HCT116 (cell line): Measurements from ENCODE around the gene AHSA1. TPM values are rescaled to one million over a fixed set of nuclear protein-coding genes. Genes with fewer than 3 reads are reported as not detected.

Source experiments
- ATAC-seq: fragments of 200-7000 bp; cut with Tn5 transposase; 2 replicates; pipeline ENCODE4 v1.9.1; 2020; ENCODE audit warnings: mild to moderate bottlenecking, moderate library complexity
- BruUV-seq: library from RNA; stranded (reverse); fragments of 400-500 nt; replicated peaks from 2 replicates; lab custom pipeline; 2021; lab: Mats Ljungman, UMichigan
- CTCF ChIA-PET: fragments of 300-600 bp; sonication (Branson Sonifier 250); formaldehyde crosslinking; loops from one replicate; lab custom pipeline; 2021; ENCODE audit warnings: antibody characterized with exemption; lab: Charles Lee
- POLR2A ChIA-PET: fragments of 300-600, 350-600 bp; sonication (Branson Sonifier 250); formaldehyde crosslinking; loops from one replicate; lab custom pipeline; 2021; ENCODE audit warnings: antibody characterized with exemption; lab: Charles Lee
- RAD21 ChIA-PET, 2 experiments: fragments of 300-600 bp; sonication (Branson Sonifier 250); formaldehyde crosslinking; loops; one replicate each; lab custom pipeline; 2023; ENCODE audit warnings: low total read pairs in 2 of 2; ENCODE audit not compliant: uncharacterized antibody in 2 of 2, unreplicated experiment in 2 of 2, low non-redundant PET in 1 of 2; lab: Charles Lee
- DNase-seq: peaks from one replicate; pipeline ENCODE4 v3.0.0-alpha.2; 2010; ENCODE audit warnings: low read depth, low spot score
- H2AFZ ChIP-seq: fragments of 200-600 bp; shearing (Covaris generic), sonication (generic); 2 replicates; pipeline ENCODE4 v1.6.1; 2017; ENCODE audit warnings: low read depth, mixed run types, mixed read lengths, antibody characterized with exemption, low read length; ENCODE audit not compliant: poor library complexity, severe bottlenecking
- H3K27ac ChIP-seq: 2 replicates; pipeline ENCODE4 v1.5.1; 2012; ENCODE audit warnings: low read depth, low read length
- H3K27me3 ChIP-seq: fragments of 200-600 bp; sonication (generic); 2 replicates; pipeline ENCODE4 v1.6.1; 2016; ENCODE audit warnings: mixed run types, low read length, mixed read lengths; ENCODE audit not compliant: insufficient read depth
- H3K36me3 ChIP-seq, 2 experiments: fragments of 200-500 bp in 1 of 2; fragments of 200-600 bp in 1 of 2; sonication (Bioruptor generic) in 1 of 2; sonication (generic) in 1 of 2; 2 replicates each; pipeline versions ENCODE4 v1.5.1 to v1.6.1; 2014 to 2016; ENCODE audit warnings: low read length in 2 of 2, inconsistent platforms in 1 of 2, mixed read lengths in 1 of 2, mixed run types in 1 of 2; ENCODE audit not compliant: insufficient read depth in 2 of 2, control insufficient read depth in 1 of 2
- H3K4me1 ChIP-seq, 2 experiments: fragments of 200-600 bp in 1 of 2; sonication (generic) in 1 of 2; 2 replicates each; pipeline versions ENCODE4 v1.5.1 to v1.6.1; 2012 to 2017; ENCODE audit warnings: low read length in 2 of 2, inconsistent platforms in 1 of 2, mild to moderate bottlenecking in 1 of 2, mixed read lengths in 1 of 2, mixed run types in 1 of 2, moderate library complexity in 1 of 2; ENCODE audit not compliant: insufficient read depth in 2 of 2, control insufficient read depth in 1 of 2
- H3K4me2 ChIP-seq: fragments of 200-600 bp; sonication (generic); 2 replicates; pipeline ENCODE4 v1.6.1; 2017; ENCODE audit warnings: mixed run types, low read length, mixed read lengths
- H3K4me3 ChIP-seq, 2 experiments: fragments of 200-600 bp in 1 of 2; sonication (generic) in 1 of 2; replicated peaks in 1 of 2; 2 replicates each; pipeline ENCODE4 v1.5.1; 2011 to 2016; ENCODE audit warnings: low read length in 2 of 2, control low read depth in 1 of 2, low read depth in 1 of 2, mild to moderate bottlenecking in 1 of 2, mixed read lengths in 1 of 2, mixed run types in 1 of 2
- H3K79me2 ChIP-seq: fragments of 200-600 bp; sonication (generic); 2 replicates; pipeline ENCODE4 v1.6.1; 2017; ENCODE audit warnings: mild to moderate bottlenecking, mixed run types, low read length, moderate library complexity, mixed read lengths; ENCODE audit not compliant: insufficient read depth
- H3K9ac ChIP-seq: fragments of 200-600 bp; sonication (generic); 2 replicates; pipeline ENCODE4 v1.6.1; 2016; ENCODE audit warnings: low read length, mixed read lengths
- H3K9me2 ChIP-seq: fragments of 200-600 bp; sonication (generic), shearing (Covaris generic); 2 replicates; pipeline ENCODE4 v1.6.1; 2017; ENCODE audit warnings: mixed run types, mild to moderate bottlenecking, moderate library complexity; ENCODE audit not compliant: insufficient read depth
- H3K9me3 ChIP-seq, 2 experiments: fragments of 200-500 bp in 1 of 2; fragments of 200-600 bp in 1 of 2; sonication (Bioruptor generic) in 1 of 2; sonication (generic) in 1 of 2; 2 replicates each; pipeline ENCODE4 v1.6.1; 2014 to 2017; ENCODE audit warnings: low read length in 2 of 2, mixed read lengths in 2 of 2, inconsistent platforms in 1 of 2, low read depth in 1 of 2, mild to moderate bottlenecking in 1 of 2, mixed run types in 1 of 2, moderate library complexity in 1 of 2; ENCODE audit not compliant: control insufficient read depth in 1 of 2, insufficient read depth in 1 of 2
- H4K20me1 ChIP-seq: fragments of 200-600 bp; sonication (generic), shearing (Covaris generic); 2 replicates; pipeline ENCODE4 v1.6.1; 2017; ENCODE audit warnings: mixed run types, mild to moderate bottlenecking, moderate library complexity; ENCODE audit not compliant: insufficient read depth
- ATF3 ChIP-seq: IDR thresholded peaks from 2 replicates; pipeline ENCODE4 v1.6.1; 2012
- CBX3 ChIP-seq: IDR thresholded peaks from 2 replicates; pipeline ENCODE4 v1.6.1; 2012; ENCODE audit warnings: low read depth
- CEBPB ChIP-seq: IDR thresholded peaks from 2 replicates; pipeline ENCODE4 v1.6.1; 2012; ENCODE audit warnings: low read depth
- CTCF ChIP-seq, 3 experiments: fragments of 200-600 bp in 1 of 3; sonication (generic) in 1 of 3; IDR thresholded peaks in 2 of 3; conservative IDR thresholded peaks in 1 of 3; 2 replicates each; pipeline ENCODE4 v1.5.1; 2012 to 2017; ENCODE audit warnings: low read depth in 2 of 3, low read length in 2 of 3, antibody characterized with exemption in 1 of 3, borderline replicate concordance in 1 of 3, control low read depth in 1 of 3, mild to moderate bottlenecking in 1 of 3, mixed read lengths in 1 of 3, mixed run types in 1 of 3, moderate library complexity in 1 of 3; ENCODE audit not compliant: insufficient read depth in 1 of 3
- EZH2 ChIP-seq: fragments of 200-600 bp; sonication (generic); IDR thresholded peaks from 2 replicates; pipeline ENCODE4 v1.6.1; 2017; ENCODE audit warnings: antibody characterized with exemption, mixed run types
- EZH2phosphoT487 ChIP-seq: fragments of 200-600 bp; IDR thresholded peaks from 2 replicates; pipeline ENCODE4 v1.6.1; 2018; ENCODE audit warnings: antibody characterized with exemption, borderline replicate concordance
- JUND ChIP-seq: IDR thresholded peaks from 2 replicates; pipeline ENCODE4 v1.6.1; 2012
- POLR2A ChIP-seq: IDR thresholded peaks from 2 replicates; pipeline ENCODE4 v1.7.0; 2011; ENCODE audit warnings: borderline replicate concordance; ENCODE audit not compliant: insufficient read depth, insufficient read length; ENCODE audit errors: extremely low read depth
- RAD21 ChIP-seq: IDR thresholded peaks from 2 replicates; pipeline ENCODE4 v1.6.1; 2012; ENCODE audit warnings: low read depth, mild to moderate bottlenecking
- SIN3A ChIP-seq: IDR thresholded peaks from 2 replicates; pipeline ENCODE4 v1.6.1; 2012; ENCODE audit warnings: low read depth
- SP1 ChIP-seq: IDR thresholded peaks from 2 replicates; pipeline ENCODE4 v1.6.1; 2012; ENCODE audit warnings: low read depth
- YY1 ChIP-seq: IDR thresholded peaks from 2 replicates; pipeline ENCODE4 v1.6.1; 2011; ENCODE audit warnings: low read length, low read depth, moderate library complexity, mild to moderate bottlenecking; ENCODE audit not compliant: insufficient replicate concordance; ENCODE audit errors: extremely low read depth
- ZFX ChIP-seq: fragments of 450-650 bp; IDR thresholded peaks from 2 replicates; pipeline ENCODE4 v1.6.1; 2017
- intact Hi-C: fragments of 100-400 bp; cut with micrococcal nuclease; formaldehyde crosslinking; loops from 2 replicates; pipeline ENCODE4 v1.10.0; 2022
- total RNA-seq: library from RNA; stranded (reverse); gene quantifications from one replicate; pipeline ENCODE4 v1.2.1, GENCODE V29; 2021; ENCODE audit not compliant: unreplicated experiment
- TF ChIP-seq, protein P1 (sequence below): IDR thresholded peaks from 2 replicates; pipeline ENCODE4 v1.6.1; 2012; ENCODE audit warnings: low read depth
- TF ChIP-seq, protein P2 (sequence below): IDR thresholded peaks from 2 replicates; pipeline ENCODE4 v1.6.1; 2011; ENCODE audit warnings: mild to moderate bottlenecking, low read length, moderate library complexity; ENCODE audit not compliant: insufficient replicate concordance; ENCODE audit errors: extremely low read depth

Gene AHSA1
- total RNA-seq, 1 experiment from 2014 or later = 222 TPM

GRCh38 chr14:77511486-77512162 is 53.7 kb downstream of the AHSA1 start:
- DNase-seq (no peak), ATAC-seq (no peak)
- Histone ChIP-seq H4K20me1 (no peaks in the 10 kb centered on the region), H3K9me3 (no peaks in the 10 kb centered on the region), H3K27me3 (no peaks in the 10 kb centered on the region), H3K4me2 (no peak overlapping the region), H3K79me2 (no peaks in the 10 kb centered on the region), H2AFZ (no peak overlapping the region), H3K4me1 (no peaks in the 10 kb centered on the region), H3K9me2 (no peaks in the 10 kb centered on the region), H3K4me3 (no peak overlapping the region), H3K27ac (no peak overlapping the region), H3K9ac (no peak overlapping the region), H3K36me3 (peaks cover 5 to 11% of the 10 kb centered on the region in 2 experiments; a peak in 3 of 4 replicates)
- ChIA-PET RAD21 (no interaction called here), POLR2A (no interaction called here), CTCF (no interaction called here)
- intact Hi-C loops = no loop called here
- TF ChIP-seq POLR2A (no peak), SIN3A (no peak), ZFX (no peak), CEBPB (no peak), RAD21 (no peak), ATF3 (no peak), CBX3 (no peak), CTCF (IDR thresholded peaks at IDR 0.05 in 2 of 3, conservative IDR thresholded peaks at IDR 0.05 in 1 of 3; ENCODE audit: borderline replicate concordance in 1 of 3, insufficient read depth in 1 of 3, low read depth in 2 of 3, low read length in 2 of 3) (no peak), EZH2phosphoT487 (no peak), EZH2 (no peak), YY1 (no peak), SP1 (no peak), JUND (no peak)
- TF ChIP-seq, protein P1, sequence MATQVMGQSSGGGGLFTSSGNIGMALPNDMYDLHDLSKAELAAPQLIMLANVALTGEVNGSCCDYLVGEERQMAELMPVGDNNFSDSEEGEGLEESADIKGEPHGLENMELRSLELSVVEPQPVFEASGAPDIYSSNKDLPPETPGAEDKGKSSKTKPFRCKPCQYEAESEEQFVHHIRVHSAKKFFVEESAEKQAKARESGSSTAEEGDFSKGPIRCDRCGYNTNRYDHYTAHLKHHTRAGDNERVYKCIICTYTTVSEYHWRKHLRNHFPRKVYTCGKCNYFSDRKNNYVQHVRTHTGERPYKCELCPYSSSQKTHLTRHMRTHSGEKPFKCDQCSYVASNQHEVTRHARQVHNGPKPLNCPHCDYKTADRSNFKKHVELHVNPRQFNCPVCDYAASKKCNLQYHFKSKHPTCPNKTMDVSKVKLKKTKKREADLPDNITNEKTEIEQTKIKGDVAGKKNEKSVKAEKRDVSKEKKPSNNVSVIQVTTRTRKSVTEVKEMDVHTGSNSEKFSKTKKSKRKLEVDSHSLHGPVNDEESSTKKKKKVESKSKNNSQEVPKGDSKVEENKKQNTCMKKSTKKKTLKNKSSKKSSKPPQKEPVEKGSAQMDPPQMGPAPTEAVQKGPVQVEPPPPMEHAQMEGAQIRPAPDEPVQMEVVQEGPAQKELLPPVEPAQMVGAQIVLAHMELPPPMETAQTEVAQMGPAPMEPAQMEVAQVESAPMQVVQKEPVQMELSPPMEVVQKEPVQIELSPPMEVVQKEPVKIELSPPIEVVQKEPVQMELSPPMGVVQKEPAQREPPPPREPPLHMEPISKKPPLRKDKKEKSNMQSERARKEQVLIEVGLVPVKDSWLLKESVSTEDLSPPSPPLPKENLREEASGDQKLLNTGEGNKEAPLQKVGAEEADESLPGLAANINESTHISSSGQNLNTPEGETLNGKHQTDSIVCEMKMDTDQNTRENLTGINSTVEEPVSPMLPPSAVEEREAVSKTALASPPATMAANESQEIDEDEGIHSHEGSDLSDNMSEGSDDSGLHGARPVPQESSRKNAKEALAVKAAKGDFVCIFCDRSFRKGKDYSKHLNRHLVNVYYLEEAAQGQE = no peak
- TF ChIP-seq, protein P2, sequence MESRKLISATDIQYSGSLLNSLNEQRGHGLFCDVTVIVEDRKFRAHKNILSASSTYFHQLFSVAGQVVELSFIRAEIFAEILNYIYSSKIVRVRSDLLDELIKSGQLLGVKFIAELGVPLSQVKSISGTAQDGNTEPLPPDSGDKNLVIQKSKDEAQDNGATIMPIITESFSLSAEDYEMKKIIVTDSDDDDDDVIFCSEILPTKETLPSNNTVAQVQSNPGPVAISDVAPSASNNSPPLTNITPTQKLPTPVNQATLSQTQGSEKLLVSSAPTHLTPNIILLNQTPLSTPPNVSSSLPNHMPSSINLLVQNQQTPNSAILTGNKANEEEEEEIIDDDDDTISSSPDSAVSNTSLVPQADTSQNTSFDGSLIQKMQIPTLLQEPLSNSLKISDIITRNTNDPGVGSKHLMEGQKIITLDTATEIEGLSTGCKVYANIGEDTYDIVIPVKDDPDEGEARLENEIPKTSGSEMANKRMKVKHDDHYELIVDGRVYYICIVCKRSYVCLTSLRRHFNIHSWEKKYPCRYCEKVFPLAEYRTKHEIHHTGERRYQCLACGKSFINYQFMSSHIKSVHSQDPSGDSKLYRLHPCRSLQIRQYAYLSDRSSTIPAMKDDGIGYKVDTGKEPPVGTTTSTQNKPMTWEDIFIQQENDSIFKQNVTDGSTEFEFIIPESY = no peak
- no TSS peak for BruUV-seq
